Thymus (tissue), 2 donors: ENCODE data around the gene C2orf74. TPM values are rescaled to one million over a fixed set of nuclear protein-coding genes. Genes with fewer than 3 reads are reported as not detected.

ENCODE experiments used
- polyA plus RNA-seq: library from polyadenylated mRNA; stranded (reverse); fragments of 200-250 nt; gene quantifications from one replicate; pipeline ENCODE4 v1.2.3, GENCODE V29; 2013
- total RNA-seq: library from RNA; stranded (reverse); fragments of 120-200 nt; gene quantifications from one replicate; pipeline ENCODE4 v1.2.4, GENCODE V29; 2013
- donor health status: healthy.

Gene C2orf74
- total and polyA plus RNA-seq, 2 donors = 29.8 to 51.6 TPM

Other genes starting within 250 kb of the C2orf74 start
- 16.9 TPM for gene PEX13, start 144.5 kb upstream of the C2orf74 start, total RNA-seq
- 18.8 TPM for gene PEX13, start 144.5 kb upstream of the C2orf74 start, polyA plus RNA-seq
- gene PUS10, start 143.9 kb upstream of the C2orf74 start, total RNA-seq = 10.4 TPM
- gene PUS10, start 143.9 kb upstream of the C2orf74 start, polyA plus RNA-seq = 6.2 TPM
- gene SANBR, start 96.3 kb upstream of the C2orf74 start, total RNA-seq = 5.8 TPM
- gene SANBR, start 96.3 kb upstream of the C2orf74 start, polyA plus RNA-seq = 6.0 TPM